RWPE2 (cell line): ENCODE measurements around the gene MYOF.

Experiments used
- ATAC-seq: fragments of 200-7000 bp; cut with Tn5 transposase; 3 replicates; pipeline ENCODE4 v1.9.1; 2021; ENCODE audit warnings: low read depth
- DNase-seq: peaks from one replicate; pipeline ENCODE4 v3.0.0-alpha.2; 2020; ENCODE audit warnings: low spot score
- H3K27ac ChIP-seq: fragments of 450-650 bp; 2 replicates; pipeline ENCODE4 v1.5.1; 2017; ENCODE audit warnings: mild to moderate bottlenecking; ENCODE audit not compliant: poor library complexity, severe bottlenecking
- H3K27me3 ChIP-seq: fragments of 250-450 bp; sonication (Bioruptor Pico); 2 replicates; pipeline ENCODE4 v1.5.1; 2021; ENCODE audit warnings: mild to moderate bottlenecking, moderate library complexity; ENCODE audit not compliant: insufficient read depth, poor library complexity, severe bottlenecking
- H3K36me3 ChIP-seq: fragments of 250-450 bp; sonication (Bioruptor Pico); 2 replicates; pipeline ENCODE4 v1.5.1; 2020; ENCODE audit warnings: low read depth, mild to moderate bottlenecking, moderate library complexity
- H3K4me1 ChIP-seq: fragments of 250-450 bp; sonication (Bioruptor Pico); 2 replicates; pipeline ENCODE4 v1.5.1; 2021; ENCODE audit warnings: mild to moderate bottlenecking, moderate library complexity; ENCODE audit not compliant: insufficient read depth, poor library complexity, severe bottlenecking
- H3K4me3 ChIP-seq: fragments of 250-450 bp; sonication (Bioruptor Pico); 2 replicates; pipeline ENCODE4 v1.5.1; 2021; ENCODE audit warnings: mild to moderate bottlenecking, moderate library complexity; ENCODE audit not compliant: severe bottlenecking
- H3K9me3 ChIP-seq: fragments of 250-450 bp; sonication (Bioruptor Pico); 2 replicates; pipeline ENCODE4 v1.5.1; 2021; ENCODE audit warnings: mild to moderate bottlenecking, moderate library complexity; ENCODE audit not compliant: severe bottlenecking
- TF ChIP-seq, protein P1 (sequence below): fragments of 450-650 bp; IDR thresholded peaks from one replicate; pipeline ENCODE4 v1.5.1; 2017; ENCODE audit warnings: mild to moderate bottlenecking, moderate library complexity; ENCODE audit not compliant: poor library complexity, severe bottlenecking

Gene MYOF

DNA sequence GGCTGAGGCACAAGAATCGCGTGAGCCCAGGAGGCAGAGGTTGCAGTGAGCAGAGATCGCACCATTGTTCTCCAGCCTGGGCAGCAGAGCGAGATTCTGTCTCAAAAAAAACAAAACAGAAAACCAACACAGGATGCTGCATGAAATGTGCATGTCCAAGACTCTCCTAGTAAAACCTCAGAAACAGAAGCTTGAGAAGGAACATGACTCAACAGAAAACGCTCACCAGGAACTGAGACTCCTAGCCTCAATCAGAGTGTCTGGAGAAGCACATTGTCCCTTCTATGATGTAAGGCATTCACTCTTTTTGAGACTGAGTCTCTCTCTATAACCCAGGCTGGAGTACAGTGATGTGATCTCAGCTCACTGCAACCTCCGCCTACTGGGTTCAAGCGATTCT, 168.3 kb downstream of the MYOF start:
- no peaks in the 10 kb centered on the region for H3K27me3 ChIP-seq
- TF ChIP-seq, protein P1, sequence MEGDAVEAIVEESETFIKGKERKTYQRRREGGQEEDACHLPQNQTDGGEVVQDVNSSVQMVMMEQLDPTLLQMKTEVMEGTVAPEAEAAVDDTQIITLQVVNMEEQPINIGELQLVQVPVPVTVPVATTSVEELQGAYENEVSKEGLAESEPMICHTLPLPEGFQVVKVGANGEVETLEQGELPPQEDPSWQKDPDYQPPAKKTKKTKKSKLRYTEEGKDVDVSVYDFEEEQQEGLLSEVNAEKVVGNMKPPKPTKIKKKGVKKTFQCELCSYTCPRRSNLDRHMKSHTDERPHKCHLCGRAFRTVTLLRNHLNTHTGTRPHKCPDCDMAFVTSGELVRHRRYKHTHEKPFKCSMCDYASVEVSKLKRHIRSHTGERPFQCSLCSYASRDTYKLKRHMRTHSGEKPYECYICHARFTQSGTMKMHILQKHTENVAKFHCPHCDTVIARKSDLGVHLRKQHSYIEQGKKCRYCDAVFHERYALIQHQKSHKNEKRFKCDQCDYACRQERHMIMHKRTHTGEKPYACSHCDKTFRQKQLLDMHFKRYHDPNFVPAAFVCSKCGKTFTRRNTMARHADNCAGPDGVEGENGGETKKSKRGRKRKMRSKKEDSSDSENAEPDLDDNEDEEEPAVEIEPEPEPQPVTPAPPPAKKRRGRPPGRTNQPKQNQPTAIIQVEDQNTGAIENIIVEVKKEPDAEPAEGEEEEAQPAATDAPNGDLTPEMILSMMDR = no peak
- no peaks in the 10 kb centered on the region for H3K9me3 ChIP-seq
- DNase-seq (no peak), ATAC-seq (no peak)
- H3K4me3 ChIP-seq = no peak overlapping the region
- H3K4me1 ChIP-seq = no peaks in the 10 kb centered on the region
- H3K27ac ChIP-seq = no peak overlapping the region
- H3K36me3 ChIP-seq = peaks cover 94% of the 10 kb centered on the region

DNA sequence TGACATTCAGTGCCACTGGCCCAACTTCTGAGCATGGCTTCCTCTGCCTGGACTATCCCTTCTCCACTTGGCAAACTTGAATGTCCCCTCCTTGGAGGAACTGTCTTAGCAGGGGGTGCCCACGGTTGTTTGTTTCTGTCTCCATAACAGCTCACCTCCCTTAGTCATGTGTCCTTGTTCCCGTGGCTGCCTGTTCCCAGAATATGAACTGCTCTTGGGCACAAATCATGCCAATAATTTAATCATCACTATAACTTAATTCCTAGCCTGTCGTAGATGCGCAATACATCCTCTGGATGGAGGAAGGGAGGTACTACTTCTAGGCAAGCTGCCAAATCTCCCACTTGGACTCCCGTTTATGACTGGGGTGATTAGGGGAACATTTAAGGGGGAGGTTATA, 173.1 kb downstream of the MYOF start:
- H3K4me1 ChIP-seq = no peaks in the 10 kb centered on the region
- TF ChIP-seq, protein P1 = no peak
- H3K36me3 ChIP-seq = peaks cover 72% of the 10 kb centered on the region
- H3K4me3 ChIP-seq = no peak overlapping the region
- H3K27ac ChIP-seq = no peak overlapping the region
- no peaks in the 10 kb centered on the region for H3K9me3 ChIP-seq
- no peak for ATAC-seq
- H3K27me3 ChIP-seq = no peaks in the 10 kb centered on the region
- DNase-seq = no peak

DNA sequence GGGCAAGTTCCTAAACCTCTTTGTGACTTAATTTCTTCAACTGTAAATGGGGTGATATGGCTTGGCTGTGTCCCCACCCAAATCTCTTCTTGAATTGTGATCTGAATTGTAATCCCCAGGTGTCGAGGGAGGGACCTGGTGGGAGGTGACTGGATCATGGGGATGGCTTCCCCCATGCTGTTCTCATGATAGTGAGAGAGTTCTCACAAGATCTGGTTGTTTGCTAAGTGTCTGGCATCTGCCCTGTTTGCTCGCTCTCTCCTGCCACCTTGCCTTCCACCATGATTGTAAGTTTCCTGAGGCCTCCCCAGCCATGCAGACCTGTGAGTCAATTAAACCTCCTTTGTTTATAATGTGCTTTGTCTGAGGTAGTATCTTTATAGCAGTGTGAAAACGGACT, 177.0 kb downstream of the MYOF start:
- H3K36me3 ChIP-seq = peaks cover 37% of the 10 kb centered on the region
- no peak overlapping the region for H3K4me3 ChIP-seq
- no peaks in the 10 kb centered on the region for H3K27me3 ChIP-seq
- DNase-seq (no peak), ATAC-seq (no peak; the same call in 2 of the 3 replicates)
- no peak overlapping the region for H3K27ac ChIP-seq
- H3K9me3 ChIP-seq = no peaks in the 10 kb centered on the region
- TF ChIP-seq, protein P1 = no peak
- H3K4me1 ChIP-seq = no peaks in the 10 kb centered on the region

DNA sequence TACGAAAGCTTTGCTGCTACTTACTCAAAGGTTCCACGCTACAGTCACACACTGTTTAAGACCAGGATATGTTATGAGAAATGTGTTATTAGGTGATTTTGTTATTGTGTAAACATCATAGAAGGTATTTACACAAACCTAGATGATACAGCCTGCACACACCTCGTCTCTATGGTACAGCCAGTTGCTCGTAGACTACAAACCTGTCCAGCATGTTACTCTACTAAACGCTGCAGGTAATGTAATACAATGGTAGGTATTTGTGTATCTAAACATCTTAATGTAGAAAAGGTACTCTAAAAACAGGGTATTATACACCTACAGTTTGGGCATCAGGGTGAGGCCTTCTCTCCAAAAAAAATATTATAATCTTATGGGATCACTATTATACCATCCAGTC, 181.2 kb downstream of the MYOF start:
- no peak overlapping the region for H3K4me3 ChIP-seq
- no peaks in the 10 kb centered on the region for H3K27me3 ChIP-seq
- ATAC-seq = no peak
- H3K36me3 ChIP-seq = peaks cover under 1% of the 10 kb centered on the region
- TF ChIP-seq, protein P1 = no peak
- H3K4me1 ChIP-seq = no peaks in the 10 kb centered on the region
- no peak for DNase-seq
- no peaks in the 10 kb centered on the region for H3K9me3 ChIP-seq
- H3K27ac ChIP-seq = no peak overlapping the region

DNA sequence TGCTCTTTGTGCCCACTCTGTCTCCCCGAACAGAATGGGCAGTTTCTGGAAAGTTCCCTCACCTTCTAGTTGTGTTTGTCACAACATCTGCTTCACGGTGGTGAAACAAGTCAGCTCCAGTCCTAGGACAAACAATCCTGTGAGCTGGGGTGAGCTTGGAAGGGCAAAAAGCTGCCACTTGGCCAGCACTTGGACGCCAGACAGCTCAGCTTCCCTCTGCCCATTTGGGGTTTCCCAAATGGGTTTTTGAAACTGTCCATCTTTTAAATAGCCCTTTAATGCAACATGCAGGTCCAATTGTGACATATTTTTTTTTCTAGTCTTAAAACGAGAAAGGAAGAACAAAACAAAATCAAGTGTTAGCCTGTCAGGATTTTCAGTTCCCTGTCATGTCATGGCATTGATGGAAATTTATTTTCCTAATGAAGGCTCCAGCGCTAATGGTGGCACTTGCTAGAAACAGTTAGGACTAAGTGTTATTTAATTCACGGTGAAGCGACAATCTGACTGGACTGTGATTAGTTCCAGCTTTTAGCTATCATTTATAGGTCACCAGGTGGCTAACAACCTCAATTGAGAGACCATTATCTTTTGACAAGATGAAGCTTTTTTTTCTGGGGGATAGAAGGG, 181.7 kb downstream of the MYOF start:
- H3K4me1 ChIP-seq = no peaks in the 10 kb centered on the region
- DNase-seq = no peak
- no peaks in the 10 kb centered on the region for H3K9me3 ChIP-seq
- H3K4me3 ChIP-seq = no peak overlapping the region
- no peaks in the 10 kb centered on the region for H3K36me3 ChIP-seq
- TF ChIP-seq, protein P1 = no peak
- H3K27ac ChIP-seq = no peak overlapping the region
- ATAC-seq = no peak
- H3K27me3 ChIP-seq = no peaks in the 10 kb centered on the region
